ENCODE results near the gene SEC24C.
A peak's percentile ranks its signal among the peaks of the same experiment; 100 is the strongest.
"Not testable (repeated sequence)": the region's sequence is repeated elsewhere in the genome, so short reads cannot be mapped to it uniquely, and the experiment has no call there.

The SEC24C gene

DNA sequence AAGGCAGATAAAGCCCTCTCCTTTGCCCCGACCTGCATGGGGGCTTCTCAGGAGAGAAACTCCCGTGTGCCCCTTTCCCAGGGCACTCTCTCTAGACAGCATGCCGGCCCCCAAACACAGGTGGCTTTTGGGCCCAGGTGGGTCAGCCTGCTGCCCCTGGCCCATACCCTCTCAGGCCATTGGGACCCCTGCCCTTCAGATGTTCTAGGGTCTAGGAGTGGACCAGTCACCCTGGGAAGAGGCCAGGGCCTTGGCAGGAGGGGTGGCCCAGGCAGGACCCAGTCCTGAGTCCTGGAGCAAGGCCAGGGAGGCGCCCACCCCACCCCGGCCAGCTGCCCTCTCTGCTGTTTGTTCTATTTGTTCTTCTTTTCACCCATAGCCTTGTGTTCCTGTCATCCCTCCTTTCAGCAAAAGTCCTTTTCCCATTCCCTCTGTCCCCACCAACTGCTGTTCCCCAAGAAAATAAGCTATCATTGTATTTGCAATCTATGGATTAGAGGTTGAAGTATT is 9.3 kb upstream of the SEC24C start:
- no peaks in the 10 kb centered on the region for H4K20me1 ChIP-seq (ENCODE audit: insufficient read depth, low read length)
- H3K27me3 ChIP-seq (ENCODE audit: low read depth, low read length) = no peaks in the 10 kb centered on the region
- H3K4me3 ChIP-seq (ENCODE audit: low read length) = no peak overlapping the region
- no peaks in the 10 kb centered on the region for H3K36me3 ChIP-seq (replicated peaks; ENCODE audit: low read depth, low read length)
- no peak overlapping the region for H3K4me2 ChIP-seq (ENCODE audit: low read length)
- H2AFZ ChIP-seq (ENCODE audit: low read depth, low read length) = no peak overlapping the region
- no peaks in the 10 kb centered on the region for H3K9me3 ChIP-seq (ENCODE audit: insufficient read depth, low read length)
- H3K79me2 ChIP-seq (ENCODE audit: low read length) = peaks cover 21% of the 10 kb centered on the region
- H3K4me1 ChIP-seq (ENCODE audit: low read length) = no peaks in the 10 kb centered on the region
- TF ChIP-seq, protein P1, sequence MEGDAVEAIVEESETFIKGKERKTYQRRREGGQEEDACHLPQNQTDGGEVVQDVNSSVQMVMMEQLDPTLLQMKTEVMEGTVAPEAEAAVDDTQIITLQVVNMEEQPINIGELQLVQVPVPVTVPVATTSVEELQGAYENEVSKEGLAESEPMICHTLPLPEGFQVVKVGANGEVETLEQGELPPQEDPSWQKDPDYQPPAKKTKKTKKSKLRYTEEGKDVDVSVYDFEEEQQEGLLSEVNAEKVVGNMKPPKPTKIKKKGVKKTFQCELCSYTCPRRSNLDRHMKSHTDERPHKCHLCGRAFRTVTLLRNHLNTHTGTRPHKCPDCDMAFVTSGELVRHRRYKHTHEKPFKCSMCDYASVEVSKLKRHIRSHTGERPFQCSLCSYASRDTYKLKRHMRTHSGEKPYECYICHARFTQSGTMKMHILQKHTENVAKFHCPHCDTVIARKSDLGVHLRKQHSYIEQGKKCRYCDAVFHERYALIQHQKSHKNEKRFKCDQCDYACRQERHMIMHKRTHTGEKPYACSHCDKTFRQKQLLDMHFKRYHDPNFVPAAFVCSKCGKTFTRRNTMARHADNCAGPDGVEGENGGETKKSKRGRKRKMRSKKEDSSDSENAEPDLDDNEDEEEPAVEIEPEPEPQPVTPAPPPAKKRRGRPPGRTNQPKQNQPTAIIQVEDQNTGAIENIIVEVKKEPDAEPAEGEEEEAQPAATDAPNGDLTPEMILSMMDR (IDR thresholded peaks at IDR 0.05; ENCODE audit: low read depth, low read length) = no peak
- TF ChIP-seq EZH2phosphoT487 (IDR thresholded peaks at IDR 0.05; ENCODE audit: low read depth) = no peak
- no peak overlapping the region for H3K27ac ChIP-seq (ENCODE audit: low read length)
- H3K9ac ChIP-seq (ENCODE audit: low read length) = no peak overlapping the region

DNA sequence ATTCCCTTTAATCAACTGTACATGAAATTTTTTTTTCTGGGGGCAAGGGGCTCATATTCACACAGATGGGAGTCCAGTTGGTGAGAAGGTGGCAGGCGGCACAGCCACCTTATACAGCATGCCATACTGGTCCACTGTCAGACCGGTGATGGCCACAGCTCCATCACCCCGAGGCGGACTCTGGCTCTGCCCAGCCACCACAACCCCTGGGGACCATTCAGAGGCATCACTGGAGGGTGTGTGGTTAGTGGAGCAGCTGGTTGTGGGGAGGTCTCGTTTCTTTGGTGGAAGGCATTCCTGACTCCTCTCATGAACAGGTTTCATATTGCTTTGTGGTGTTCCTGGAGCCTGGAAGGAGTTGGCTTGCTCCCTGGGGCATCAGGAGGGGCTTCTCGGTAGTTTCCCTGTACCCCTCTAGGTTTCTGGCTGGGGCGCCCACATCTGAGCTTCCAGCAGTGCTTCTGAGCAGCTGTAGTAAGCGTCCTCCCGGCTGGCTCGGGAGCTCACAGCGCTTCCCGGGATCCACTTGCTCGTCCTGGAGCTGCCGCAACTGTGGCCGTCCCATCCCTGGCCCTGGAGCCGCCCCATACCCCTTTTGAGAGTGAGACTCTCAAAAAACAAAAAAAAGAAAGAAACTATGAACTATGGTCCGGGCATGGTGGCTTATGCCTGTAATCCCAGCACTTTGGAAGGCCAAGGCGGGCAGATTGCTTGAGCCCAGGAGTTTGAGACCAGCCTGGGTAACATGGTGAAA is 3.5 kb upstream of the SEC24C start:
- not testable (repeated sequence) for H3K27me3 ChIP-seq (ENCODE audit: low read depth, low read length); H3K9ac ChIP-seq (ENCODE audit: low read length); H3K9me3 ChIP-seq (ENCODE audit: insufficient read depth, low read length); H3K4me3 ChIP-seq (ENCODE audit: low read length); H4K20me1 ChIP-seq (ENCODE audit: insufficient read depth, low read length); H3K36me3 ChIP-seq (replicated peaks; ENCODE audit: low read depth, low read length); H3K27ac ChIP-seq (ENCODE audit: low read length); H3K4me2 ChIP-seq (ENCODE audit: low read length); H2AFZ ChIP-seq (ENCODE audit: low read depth, low read length)
- Histone ChIP-seq H3K4me1 (ENCODE audit: low read length) (peaks cover 16% of the 10 kb centered on the region), H3K79me2 (ENCODE audit: low read length) (peaks cover 30% of the 10 kb centered on the region)

DNA sequence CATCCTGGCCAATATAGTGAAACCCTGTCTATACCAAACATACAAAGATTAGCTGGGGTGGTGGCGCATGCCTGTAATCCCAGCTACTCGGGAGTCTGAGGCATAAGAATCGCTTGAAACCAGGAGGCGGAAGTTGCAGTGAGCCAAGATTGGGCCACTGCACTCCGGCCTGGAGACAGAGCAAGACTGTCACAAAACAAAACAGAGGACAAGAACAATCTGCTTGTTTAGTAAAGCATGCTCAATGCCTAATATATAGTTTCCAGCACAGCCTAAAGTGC is 1.8 kb upstream of the SEC24C start:
- no peak overlapping the region for H2AFZ ChIP-seq (ENCODE audit: low read depth, low read length)
- H4K20me1 ChIP-seq (ENCODE audit: insufficient read depth, low read length) = no peaks in the 10 kb centered on the region
- TF ChIP-seq, protein P1 (IDR thresholded peaks at IDR 0.05; ENCODE audit: low read depth, low read length) = no peak
- TF ChIP-seq EZH2phosphoT487 (IDR thresholded peaks at IDR 0.05; ENCODE audit: low read depth) = no peak
- H3K9me3 ChIP-seq (ENCODE audit: insufficient read depth, low read length) = no peaks in the 10 kb centered on the region
- H3K4me3 ChIP-seq (ENCODE audit: low read length) = no peak overlapping the region
- no peak overlapping the region for H3K4me2 ChIP-seq (ENCODE audit: low read length)
- H3K79me2 ChIP-seq (ENCODE audit: low read length) = peaks cover 43% of the 10 kb centered on the region
- no peak overlapping the region for H3K9ac ChIP-seq (ENCODE audit: low read length)
- peaks cover 16% of the 10 kb centered on the region for H3K4me1 ChIP-seq (ENCODE audit: low read length)
- peaks cover 3% of the 10 kb centered on the region for H3K36me3 ChIP-seq (replicated peaks; ENCODE audit: low read depth, low read length)
- H3K27me3 ChIP-seq (ENCODE audit: low read depth, low read length) = no peaks in the 10 kb centered on the region
- no peak overlapping the region for H3K27ac ChIP-seq (ENCODE audit: low read length)

DNA sequence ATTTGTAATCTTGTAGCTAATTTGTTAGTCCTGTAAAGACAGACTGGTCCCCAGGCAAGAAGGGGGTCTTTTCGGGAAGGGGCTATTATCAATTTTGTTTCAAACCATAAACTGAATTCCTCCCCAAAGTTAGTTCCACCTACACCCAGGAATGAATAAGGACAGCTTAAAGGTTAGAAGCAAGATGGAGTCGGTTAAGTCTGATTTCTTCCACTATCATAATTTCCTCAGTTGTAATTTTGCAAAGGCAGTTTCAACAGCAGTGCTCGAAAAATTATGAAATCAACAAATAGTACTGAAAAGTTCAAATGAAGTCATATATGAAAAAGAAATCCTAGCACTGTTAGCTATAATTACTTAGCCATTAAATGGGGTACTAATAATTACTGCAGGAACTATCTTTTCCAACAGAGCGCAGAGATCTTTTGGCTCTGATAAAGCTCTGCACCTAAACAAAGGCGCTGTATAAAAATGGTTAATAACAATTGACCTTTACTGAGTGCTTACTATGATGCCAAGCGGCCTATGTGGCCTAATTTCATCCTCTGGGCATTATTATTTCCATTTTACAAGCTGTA is 756 bp upstream of the SEC24C start:
- no peaks in the 10 kb centered on the region for H3K27me3 ChIP-seq (ENCODE audit: low read depth, low read length)
- peak overlapping the region; percentile 96 for H3K9ac ChIP-seq (ENCODE audit: low read length)
- peaks cover 3% of the 10 kb centered on the region for H3K36me3 ChIP-seq (replicated peaks; ENCODE audit: low read depth, low read length)
- H3K4me2 ChIP-seq (ENCODE audit: low read length) = peak overlapping the region; percentile 64
- peak overlapping the region; percentile 84 for H3K4me3 ChIP-seq (ENCODE audit: low read length)
- peaks cover 43% of the 10 kb centered on the region for H3K79me2 ChIP-seq (ENCODE audit: low read length)
- peaks cover 16% of the 10 kb centered on the region for H3K4me1 ChIP-seq (ENCODE audit: low read length)
- no peak for TF ChIP-seq EZH2phosphoT487 (IDR thresholded peaks at IDR 0.05; ENCODE audit: low read depth)
- TF ChIP-seq, protein P1 (IDR thresholded peaks at IDR 0.05; ENCODE audit: low read depth, low read length) = no peak
- H3K9me3 ChIP-seq (ENCODE audit: insufficient read depth, low read length) = no peaks in the 10 kb centered on the region
- peak overlapping the region; percentile 87 for H3K27ac ChIP-seq (ENCODE audit: low read length)
- H2AFZ ChIP-seq (ENCODE audit: low read depth, low read length) = peak overlapping the region; percentile 72; the same call in 1 of the 2 replicates
- no peaks in the 10 kb centered on the region for H4K20me1 ChIP-seq (ENCODE audit: insufficient read depth, low read length)
